H1 (cell line): ENCODE data around the gene ASH1L. TPM values are rescaled to one million over a fixed set of nuclear protein-coding genes. Genes with fewer than 3 reads are reported as not detected.
"Not testable (repeated sequence)": the region's sequence is repeated elsewhere in the genome, so short reads cannot be mapped to it uniquely, and the experiment has no call there.

Experiments used
- CTCF ChIA-PET: fragments of 300-600 bp; sonication (Branson Sonifier 250); formaldehyde crosslinking; loops from one replicate; lab custom pipeline; 2021; ENCODE audit not compliant: partially characterized antibody; lab: Charles Lee
- POLR2A ChIA-PET: fragments of 300-600 bp; sonication (Branson Sonifier 250); formaldehyde crosslinking; loops from one replicate; lab custom pipeline; 2021; ENCODE audit warnings: inconsistent platforms; ENCODE audit not compliant: partially characterized antibody; lab: Charles Lee
- DNase-seq, 2 experiments: peaks; one replicate each; pipeline versions ENCODE4 v3.0.0 to v3.0.0-alpha.2; 2010 to 2022; ENCODE audit warnings: low spot score in 2 of 2, low read depth in 1 of 2, mixed read lengths in 1 of 2
- FAIRE-seq: peaks from 2 replicates; lab custom pipeline; 2011; peaks lifted over from hg19 to GRCh38; lab: Jason Lieb, UNC
- H2AFZ ChIP-seq: 2 replicates; pipeline ENCODE4 v1.8.1; 2012; ENCODE audit warnings: low read length, inconsistent platforms
- H2AK5ac ChIP-seq: 2 replicates; pipeline ENCODE4 v1.6.1; 2013; ENCODE audit warnings: low read depth, low read length
- H2BK120ac ChIP-seq: replicated peaks from 2 replicates; pipeline ENCODE3; 2013; ENCODE audit warnings: low read depth, low read length, inconsistent platforms
- H2BK12ac ChIP-seq: 2 replicates; pipeline ENCODE4 v1.6.1; 2013; ENCODE audit warnings: low read depth, low read length
- H2BK15ac ChIP-seq: 2 replicates; pipeline ENCODE4 v1.6.1; 2013; ENCODE audit warnings: low read length
- H2BK20ac ChIP-seq: 2 replicates; pipeline ENCODE4 v1.6.1; 2013; ENCODE audit warnings: low read length
- H2BK5ac ChIP-seq: 2 replicates; pipeline ENCODE4 v1.6.1; 2013; ENCODE audit warnings: low read depth, low read length
- H3K14ac ChIP-seq: 2 replicates; pipeline ENCODE4 v1.6.1; 2013; ENCODE audit warnings: inconsistent platforms; ENCODE audit not compliant: insufficient read length
- H3K18ac ChIP-seq: 2 replicates; pipeline ENCODE4 v1.6.1; 2013; ENCODE audit warnings: low read length; ENCODE audit errors: extremely low read depth
- H3K23ac ChIP-seq: 2 replicates; pipeline ENCODE4 v1.6.1; 2013; ENCODE audit warnings: inconsistent platforms; ENCODE audit not compliant: insufficient read length
- H3K23me2 ChIP-seq: 2 replicates; pipeline ENCODE4 v1.6.1; 2013; ENCODE audit warnings: low read depth, low read length
- H3K27ac ChIP-seq: 2 replicates; pipeline ENCODE4 v1.6.1; 2011; ENCODE audit warnings: low read depth, low read length, inconsistent platforms
- H3K27me3 ChIP-seq, 4 experiments: replicated peaks in 1 of 4; 1 replicate in 1 of 4; 2 replicates in 3 of 4; pipeline versions ENCODE4 v1.6.1 to v1.8.1; 2011 to 2013; ENCODE audit warnings: low read length in 3 of 4, mild to moderate bottlenecking in 3 of 4, inconsistent platforms in 2 of 4, mixed read lengths in 2 of 4, moderate library complexity in 1 of 4; ENCODE audit not compliant: control insufficient read depth in 3 of 4, insufficient read depth in 3 of 4; ENCODE audit errors: extremely low read depth in 1 of 4
- H3K36me3 ChIP-seq, 4 experiments: 2 replicates each; pipeline versions ENCODE4 v1.6.1 to v1.8.1; 2011 to 2013; ENCODE audit warnings: mild to moderate bottlenecking in 4 of 4, low read length in 3 of 4, moderate library complexity in 2 of 4, control low read depth in 1 of 4, inconsistent platforms in 1 of 4; ENCODE audit not compliant: insufficient read depth in 4 of 4, control insufficient read depth in 2 of 4
- H3K4ac ChIP-seq: replicated peaks from 2 replicates; pipeline ENCODE3; 2013; ENCODE audit warnings: low read length, low read depth, mixed read lengths, inconsistent platforms; ENCODE audit not compliant: insufficient read length
- H3K4me1 ChIP-seq, 4 experiments: replicated peaks in 1 of 4; 1 replicate in 1 of 4; 2 replicates in 3 of 4; pipeline versions ENCODE4 v1.6.1 to v1.8.1; 2011 to 2013; ENCODE audit warnings: low read length in 3 of 4, inconsistent platforms in 2 of 4, mixed read lengths in 1 of 4; ENCODE audit not compliant: insufficient read depth in 4 of 4, control insufficient read depth in 3 of 4
- H3K4me2 ChIP-seq, 2 experiments: 2 replicates each; pipeline versions ENCODE4 v1.6.1 to v1.8.1; 2011 to 2013; ENCODE audit warnings: low read depth in 2 of 2, low read length in 2 of 2, control low read depth in 1 of 2, inconsistent platforms in 1 of 2, mild to moderate bottlenecking in 1 of 2; ENCODE audit not compliant: insufficient read depth in 1 of 2
- H3K4me3 ChIP-seq, 4 experiments: fragments of 200-600, 300-600 bp in 1 of 4; sonication (generic), shearing (Covaris generic), sonication (Bioruptor Twin) in 1 of 4; 2 replicates each; pipeline versions ENCODE4 v1.5.1 to v1.8.1; 2011 to 2016; ENCODE audit warnings: low read length in 4 of 4, low read depth in 3 of 4, control low read depth in 2 of 4, inconsistent platforms in 2 of 4, mild to moderate bottlenecking in 2 of 4, mixed read lengths in 1 of 4, moderate library complexity in 1 of 4; ENCODE audit not compliant: insufficient read depth in 2 of 4; ENCODE audit errors: extremely low read depth in 1 of 4
- H3K56ac ChIP-seq: replicated peaks from 2 replicates; pipeline ENCODE3; 2013; ENCODE audit warnings: low read depth, mild to moderate bottlenecking, mixed read lengths, low read length, inconsistent platforms; ENCODE audit not compliant: insufficient read length
- H3K79me1 ChIP-seq: 2 replicates; pipeline ENCODE4 v1.6.1; 2013; ENCODE audit warnings: low read depth, low read length, control low read depth
- H3K79me2 ChIP-seq, 2 experiments: 2 replicates each; pipeline versions ENCODE4 v1.6.1 to v1.8.1; 2012 to 2013; ENCODE audit warnings: low read length in 2 of 2, mild to moderate bottlenecking in 2 of 2, inconsistent platforms in 1 of 2; ENCODE audit not compliant: insufficient read depth in 2 of 2, control insufficient read depth in 1 of 2
- H3K9ac ChIP-seq, 4 experiments: replicated peaks in 1 of 4; 1 replicate in 1 of 4; 2 replicates in 3 of 4; pipeline versions ENCODE4 v1.6.1 to v1.8.1; 2011 to 2013; ENCODE audit warnings: low read depth in 3 of 4, low read length in 3 of 4, control low read depth in 2 of 4, mild to moderate bottlenecking in 2 of 4, moderate library complexity in 2 of 4, inconsistent platforms in 1 of 4; ENCODE audit errors: extremely low read depth in 1 of 4
- H3K9me3 ChIP-seq, 2 experiments: 2 replicates each; pipeline versions ENCODE4 v1.6.1 to v1.8.1; 2012 to 2013; ENCODE audit warnings: mild to moderate bottlenecking in 2 of 2, moderate library complexity in 2 of 2, control low read depth in 1 of 2, inconsistent platforms in 1 of 2, low read depth in 1 of 2, low read length in 1 of 2, mixed read lengths in 1 of 2; ENCODE audit not compliant: insufficient read depth in 2 of 2
- H4K20me1 ChIP-seq, 2 experiments: replicated peaks in 1 of 2; 2 replicates each; pipeline versions ENCODE3 to v1.8.1; 2011 to 2013; ENCODE audit warnings: inconsistent platforms in 2 of 2, low read length in 2 of 2, mild to moderate bottlenecking in 1 of 2; ENCODE audit not compliant: insufficient read depth in 2 of 2, control insufficient read depth in 1 of 2
- H4K5ac ChIP-seq: 2 replicates; pipeline ENCODE4 v1.6.1; 2013; ENCODE audit warnings: low read length, low read depth, mixed read lengths, inconsistent platforms; ENCODE audit not compliant: insufficient read length
- H4K8ac ChIP-seq: 2 replicates; pipeline ENCODE4 v1.8.0; 2013; ENCODE audit warnings: mild to moderate bottlenecking, moderate library complexity, low read length, inconsistent platforms; ENCODE audit not compliant: insufficient read depth; ENCODE audit errors: extremely low read depth
- H4K91ac ChIP-seq: replicated peaks from 2 replicates; pipeline ENCODE3; 2013; ENCODE audit warnings: low read length, mixed read lengths, inconsistent platforms; ENCODE audit not compliant: insufficient read length
- PHF8 ChIP-seq: fragments of 200-600 bp; sonication (generic); conservative IDR thresholded peaks from 2 replicates; pipeline ENCODE4 v1.7.1; 2012; ENCODE audit warnings: low read depth, mild to moderate bottlenecking, inconsistent platforms, low read length, moderate library complexity
- SAP30 ChIP-seq: fragments of 300-600 bp; sonication (generic); IDR thresholded peaks from 2 replicates; pipeline ENCODE4 v1.7.1; 2012; ENCODE audit warnings: low read length, moderate library complexity, mild to moderate bottlenecking, inconsistent platforms; ENCODE audit not compliant: insufficient read depth, insufficient replicate concordance
- SIN3A ChIP-seq, 2 experiments: IDR thresholded peaks in 1 of 2; conservative IDR thresholded peaks in 1 of 2; 2 replicates each; pipeline ENCODE4 v1.6.1; 2011 to 2012; ENCODE audit warnings: low read length in 2 of 2, improper control_type of control experiment in 1 of 2, low read depth in 1 of 2, mild to moderate bottlenecking in 1 of 2
- WGBS, 2 experiments: shearing (Covaris generic) in 1 of 2; methylation state at CpG; one replicate each; pipeline versions ENCODE4 v1.1.6 to v1.1.7; 2013 to 2015; ENCODE audit warnings: low lambda C conversion rate in 2 of 2, mixed read lengths in 2 of 2, inconsistent platforms in 1 of 2, low coverage in 1 of 2, missing lambda C conversion rate in 1 of 2; ENCODE audit not compliant: insufficient replicate concordance in 2 of 2, insufficient coverage in 1 of 2, insufficient read length in 1 of 2; ENCODE audit errors: extremely low coverage in 1 of 2, missing lambda C conversion rate in 1 of 2; 5-methylcytosine and 5-hydroxymethylcytosine counted together
- polyA plus RNA-seq, 7 experiments: library from polyadenylated mRNA; depleted of rRNA in 3 of 7; stranded (reverse) in 5 of 7; unstranded in 2 of 7; fragments of >200 nt in 5 of 7; fragments of 200-250 nt in 2 of 7; gene quantifications; 1 replicate in 5 of 7; 2 replicates in 1 of 7; 4 replicates in 1 of 7; pipeline versions ENCODE4 v1.2.1 to v1.2.3, GENCODE V29; 2011 to 2013; ENCODE audit warnings: missing spikeins in 2 of 7, mixed read lengths in 2 of 7
- total RNA-seq: library from RNA; stranded (reverse); fragmentation: NEBNext Ultra II Directional; extraction: Animal tissue kit (Norgen Biotek cat#: 25700); gene quantifications from 2 replicates; pipeline ENCODE4 v1.2.1, GENCODE V29; 2021

The ASH1L gene
- total and polyA plus RNA-seq, 2 of the 8 experiments (the other 6 are each of a cell fraction or from before 2014, with no cell fraction given): 7.5 to 27.6 TPM

- 1% methylated on average over 19 of the region's 19 CpGs; no CpG with 5 or more reads in 1 of the 2 experiments for WGBS, 2 experiments
- ChIA-PET CTCF (interaction anchor here (1.0 to 1.1 kb wide), 2 partner anchors 59 to 313 kb away, joined by 3 to 5 read pairs; no protein-coding TSS in a partner anchor), POLR2A (interaction anchor here (0.6 to 1.5 kb wide), 12 partner anchors 8 to 274 kb away, joined by 3 to 10 read pairs (median 4); no protein-coding TSS in a partner anchor)
- not testable (repeated sequence) for H3K79me1 ChIP-seq, H3K23me2 ChIP-seq, H3K9me3 ChIP-seq, H2BK15ac ChIP-seq, H3K27me3 ChIP-seq, H2AK5ac ChIP-seq, DNase-seq, H3K4ac ChIP-seq, FAIRE-seq, H2BK120ac ChIP-seq, H2BK5ac ChIP-seq, H3K18ac ChIP-seq, H3K4me1 ChIP-seq, H4K20me1 ChIP-seq, H2BK20ac ChIP-seq, H3K56ac ChIP-seq, H2AFZ ChIP-seq, H3K23ac ChIP-seq, H3K36me3 ChIP-seq, H3K14ac ChIP-seq, H4K91ac ChIP-seq
- H2BK12ac ChIP-seq: peak overlapping the region; percentile 63; the same call in 1 of the 2 replicates
- TF ChIP-seq PHF8: 0 out of 2 replicates have a peak, but pooled peaks have one; percentile 79
- peak; percentile 14 to 77; a peak in 1 of 4 replicates for TF ChIP-seq SIN3A (conservative IDR thresholded peaks at IDR 0.05 in 1 of 2, IDR thresholded peaks at IDR 0.05 in 1 of 2; ENCODE audit: low read depth in 1 of 2, low read length in 2 of 2)
- peak; percentile 72 for TF ChIP-seq SAP30
- peak overlapping the region; percentile 99; the same call in 1 of the 2 replicates for H4K8ac ChIP-seq
- H3K9ac ChIP-seq: peak overlapping the region; percentile 97 to 99 (median 98)
- H3K4me3 ChIP-seq: peak overlapping the region; percentile 92 to 98 (median 92)
- H3K79me2 ChIP-seq: peaks cover 16 to 70% of the 10 kb centered on the region in 2 experiments
- peak overlapping the region; percentile 98 for H3K27ac ChIP-seq
- H3K4me2 ChIP-seq: peak overlapping the region; percentile 56 to 66
- peak overlapping the region; percentile 71 for H4K5ac ChIP-seq
Measured at GRCh38 chr1:155563377-155564022, 897 bp upstream of the ASH1L start.
